Esophagus squamous epithelium (tissue), 5 donors: Measurements from ENCODE around the gene SLC19A1. TPM values are rescaled to one million over a fixed set of nuclear protein-coding genes. Genes with fewer than 3 reads are reported as not detected.
"Not testable (repeated sequence)": the region's sequence is repeated elsewhere in the genome, so short reads cannot be mapped to it uniquely, and the experiment has no call there.

Experiments used
- DNase-seq: peaks from one replicate; lab custom pipeline; 2025; lab: John Stamatoyannopoulos, UW
- H3K27ac ChIP-seq, 4 donors: fragments of 200-600 bp; sonication (generic); one replicate each; pipeline ENCODE4 v1.5.1; 2016 to 2019; ENCODE audit warnings: mild to moderate bottlenecking in 1 of 4
- H3K27me3 ChIP-seq, 4 donors: fragments of 200-600 bp; sonication (generic); 1 replicate in 3 of 4; 2 replicates in 1 of 4; pipeline versions ENCODE4 v1.5.1 to v1.6.0; 2017 to 2021; ENCODE audit warnings: antibody characterized with exemption in 1 of 4
- H3K36me3 ChIP-seq, 3 donors: fragments of 200-600 bp; sonication (generic); one replicate each; pipeline ENCODE4 v1.5.1; 2016 to 2019
- H3K4me1 ChIP-seq, 3 donors: fragments of 200-600 bp; sonication (generic); one replicate each; pipeline ENCODE4 v1.5.1; 2017 to 2019
- H3K4me3 ChIP-seq, 4 donors: fragments of 200-600 bp; sonication (generic); 1 replicate in 3 of 4; 2 replicates in 1 of 4; pipeline ENCODE4 v1.5.1; 2016 to 2019; ENCODE audit warnings: mild to moderate bottlenecking in 2 of 4, moderate library complexity in 1 of 4
- H3K9me3 ChIP-seq, 3 donors: fragments of 200-600 bp; sonication (generic); one replicate each; pipeline ENCODE4 v1.5.1; 2016 to 2019
- POLR2A ChIP-seq, 4 donors: fragments of 450-650 bp; IDR thresholded peaks; one replicate each; pipeline ENCODE4 v1.6.1; 2017; ENCODE audit warnings: antibody characterized with exemption in 4 of 4, mild to moderate bottlenecking in 4 of 4, moderate library complexity in 3 of 4
- WGBS, 2 donors: methylation state at CpG; one replicate each; pipeline ENCODE4 v1.1.5; 2018; 5-methylcytosine and 5-hydroxymethylcytosine counted together
- intact Hi-C: fragments of 100-400 bp; cut with DNase I; formaldehyde crosslinking; loops from one replicate; pipeline ENCODE4 v1.15.0; 2022
- total RNA-seq, 4 donors: library from RNA; depleted of rRNA; stranded (reverse); fragments of >200 nt; gene quantifications; one replicate each; pipeline ENCODE4 v1.1.0, GENCODE V29; 2016
- TF ChIP-seq, protein P1 (sequence below), 6 experiments: fragments of 450-650 bp in 4 of 6; fragments of 200-600 bp in 2 of 6; sonication (generic) in 2 of 6; IDR thresholded peaks; one replicate each; pipeline ENCODE4 v1.5.1; 2016 to 2019; ENCODE audit warnings: antibody characterized with exemption in 6 of 6, mild to moderate bottlenecking in 4 of 6, moderate library complexity in 4 of 6
- donor health status: DM: yes; HTN: yes; CAD: no.

SLC19A1 gene
- total RNA-seq, 4 donors from 2014 or later = 1.6 to 4.6 (median 2.9) TPM

DNA sequence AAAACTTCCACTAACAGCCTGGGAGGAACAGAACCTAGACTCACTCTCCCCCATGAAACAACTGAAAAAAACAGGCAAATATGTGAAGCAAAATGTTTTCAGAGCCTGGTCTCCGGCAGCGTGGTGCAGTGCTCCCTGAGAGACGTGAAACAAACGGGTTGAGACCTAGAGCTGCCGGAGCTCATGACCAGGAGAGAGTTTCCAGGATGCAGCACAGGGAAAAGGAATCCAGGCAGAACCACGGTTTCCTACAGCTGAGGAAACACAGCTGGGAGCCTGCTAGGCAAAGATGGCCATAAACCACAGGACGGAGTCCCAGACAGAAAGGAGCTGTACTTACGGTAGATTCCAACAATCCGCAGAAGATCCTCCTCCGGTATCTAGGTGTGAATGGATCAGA, 20.2 kb upstream of the SLC19A1 start:
- no peak overlapping the region for H3K4me3 ChIP-seq
- H3K9me3 ChIP-seq = no peaks in the 10 kb centered on the region
- intact Hi-C loops = no loop called here
- no peaks in the 10 kb centered on the region for H3K36me3 ChIP-seq
- WGBS, 2 donors = 63 to 78% methylated on average over 10 of the region's 10 CpGs
- DNase-seq = no peak
- H3K4me1 ChIP-seq = no peaks in the 10 kb centered on the region
- TF ChIP-seq, protein P1, sequence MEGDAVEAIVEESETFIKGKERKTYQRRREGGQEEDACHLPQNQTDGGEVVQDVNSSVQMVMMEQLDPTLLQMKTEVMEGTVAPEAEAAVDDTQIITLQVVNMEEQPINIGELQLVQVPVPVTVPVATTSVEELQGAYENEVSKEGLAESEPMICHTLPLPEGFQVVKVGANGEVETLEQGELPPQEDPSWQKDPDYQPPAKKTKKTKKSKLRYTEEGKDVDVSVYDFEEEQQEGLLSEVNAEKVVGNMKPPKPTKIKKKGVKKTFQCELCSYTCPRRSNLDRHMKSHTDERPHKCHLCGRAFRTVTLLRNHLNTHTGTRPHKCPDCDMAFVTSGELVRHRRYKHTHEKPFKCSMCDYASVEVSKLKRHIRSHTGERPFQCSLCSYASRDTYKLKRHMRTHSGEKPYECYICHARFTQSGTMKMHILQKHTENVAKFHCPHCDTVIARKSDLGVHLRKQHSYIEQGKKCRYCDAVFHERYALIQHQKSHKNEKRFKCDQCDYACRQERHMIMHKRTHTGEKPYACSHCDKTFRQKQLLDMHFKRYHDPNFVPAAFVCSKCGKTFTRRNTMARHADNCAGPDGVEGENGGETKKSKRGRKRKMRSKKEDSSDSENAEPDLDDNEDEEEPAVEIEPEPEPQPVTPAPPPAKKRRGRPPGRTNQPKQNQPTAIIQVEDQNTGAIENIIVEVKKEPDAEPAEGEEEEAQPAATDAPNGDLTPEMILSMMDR (IDR thresholded peaks at IDR 0.05) = no peak
- TF ChIP-seq POLR2A (IDR thresholded peaks at IDR 0.05) = no peak
- H3K27me3 ChIP-seq = peaks cover 0 to 75% (median 0%) of the 10 kb centered on the region in 4 donors
- no peak overlapping the region for H3K27ac ChIP-seq

DNA sequence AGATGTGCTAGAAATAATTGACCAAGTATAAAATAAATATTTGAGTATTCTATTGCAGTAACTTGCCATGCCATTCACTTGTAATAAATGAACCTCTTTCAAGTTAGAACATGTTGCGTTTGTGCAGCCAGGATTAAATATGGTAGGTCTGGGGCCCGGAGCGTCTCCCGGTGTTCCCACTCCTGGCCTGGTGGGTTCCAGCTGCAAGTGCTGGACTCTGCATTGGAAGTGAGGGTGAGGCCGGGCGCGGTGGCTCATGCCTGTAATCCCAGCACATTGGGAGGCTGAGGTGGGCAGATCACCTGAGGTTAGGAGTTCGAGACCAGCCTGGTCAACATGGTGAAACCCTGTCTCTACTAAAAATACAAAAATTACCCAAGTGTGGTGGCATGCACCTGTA, 19.0 kb upstream of the SLC19A1 start:
- peaks cover 0 to 81% (median 0%) of the 10 kb centered on the region in 4 donors for H3K27me3 ChIP-seq
- H3K36me3 ChIP-seq, DNase-seq, H3K4me3 ChIP-seq, intact Hi-C loops, H3K4me1 ChIP-seq, H3K27ac ChIP-seq, H3K9me3 ChIP-seq: not testable (repeated sequence)
- WGBS, 2 donors = 41 to 81% methylated on average over 4 to 8 of the region's 8 CpGs

DNA sequence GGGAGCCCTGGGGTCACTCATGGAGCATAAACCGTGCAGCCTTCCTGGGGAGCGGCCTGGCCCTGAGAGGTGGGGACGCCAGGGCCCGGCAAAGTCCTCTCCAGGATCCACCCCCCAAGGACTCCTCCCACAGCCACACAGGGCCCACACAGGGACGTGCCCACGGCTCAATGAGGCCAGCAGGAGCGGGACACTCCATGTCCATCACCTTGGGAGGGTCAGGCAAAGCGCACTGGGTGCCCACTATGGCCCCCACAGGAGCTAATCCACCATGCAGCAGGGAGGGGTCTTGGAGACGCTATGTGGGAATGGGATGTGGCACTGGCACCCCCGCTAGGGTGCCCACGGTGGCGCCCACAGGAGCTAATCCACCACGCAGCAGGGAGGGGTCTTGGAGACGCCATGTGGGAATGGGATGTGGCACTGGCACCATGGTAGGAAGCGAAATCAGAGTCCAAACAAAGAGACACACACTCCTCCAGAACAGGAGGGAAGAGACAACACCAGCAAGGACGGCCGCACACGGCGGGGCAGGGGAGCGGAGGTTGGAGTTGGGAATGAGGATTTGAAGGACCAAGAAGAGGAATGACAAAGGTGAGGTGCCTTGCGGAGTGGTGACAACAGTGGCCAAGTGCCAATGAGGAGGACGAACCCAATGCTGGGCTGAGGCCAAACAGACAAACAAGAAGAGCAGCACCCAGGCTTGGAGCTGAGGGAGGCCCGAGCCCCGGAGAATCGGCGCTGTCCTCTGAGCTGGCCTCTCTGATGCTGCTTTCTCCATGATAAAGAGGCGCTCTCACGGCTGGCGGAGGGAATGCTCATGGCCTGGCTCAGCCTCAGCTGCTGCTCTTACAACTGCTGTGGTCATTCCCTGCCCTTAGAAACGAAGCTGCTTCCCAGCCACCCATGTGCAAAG, 18.1 kb upstream of the SLC19A1 start:
- Histone ChIP-seq H3K9me3 (no peaks in the 10 kb centered on the region), H3K27me3 (peaks cover 0 to 85% (median 0%) of the 10 kb centered on the region in 4 donors), H3K27ac (no peak overlapping the region), H3K36me3 (no peaks in the 10 kb centered on the region), H3K4me1 (peaks cover 6 to 9% (median 8%) of the 10 kb centered on the region in 3 donors), H3K4me3 (no peak overlapping the region)
- TF ChIP-seq, protein P1 (IDR thresholded peaks at IDR 0.05) = no peak
- no peak for TF ChIP-seq POLR2A (IDR thresholded peaks at IDR 0.05)
- no peak for DNase-seq
- 77 to 82% methylated on average over 15 to 19 of the region's 30 CpGs for WGBS, 2 donors
- intact Hi-C loops = no loop called here

DNA sequence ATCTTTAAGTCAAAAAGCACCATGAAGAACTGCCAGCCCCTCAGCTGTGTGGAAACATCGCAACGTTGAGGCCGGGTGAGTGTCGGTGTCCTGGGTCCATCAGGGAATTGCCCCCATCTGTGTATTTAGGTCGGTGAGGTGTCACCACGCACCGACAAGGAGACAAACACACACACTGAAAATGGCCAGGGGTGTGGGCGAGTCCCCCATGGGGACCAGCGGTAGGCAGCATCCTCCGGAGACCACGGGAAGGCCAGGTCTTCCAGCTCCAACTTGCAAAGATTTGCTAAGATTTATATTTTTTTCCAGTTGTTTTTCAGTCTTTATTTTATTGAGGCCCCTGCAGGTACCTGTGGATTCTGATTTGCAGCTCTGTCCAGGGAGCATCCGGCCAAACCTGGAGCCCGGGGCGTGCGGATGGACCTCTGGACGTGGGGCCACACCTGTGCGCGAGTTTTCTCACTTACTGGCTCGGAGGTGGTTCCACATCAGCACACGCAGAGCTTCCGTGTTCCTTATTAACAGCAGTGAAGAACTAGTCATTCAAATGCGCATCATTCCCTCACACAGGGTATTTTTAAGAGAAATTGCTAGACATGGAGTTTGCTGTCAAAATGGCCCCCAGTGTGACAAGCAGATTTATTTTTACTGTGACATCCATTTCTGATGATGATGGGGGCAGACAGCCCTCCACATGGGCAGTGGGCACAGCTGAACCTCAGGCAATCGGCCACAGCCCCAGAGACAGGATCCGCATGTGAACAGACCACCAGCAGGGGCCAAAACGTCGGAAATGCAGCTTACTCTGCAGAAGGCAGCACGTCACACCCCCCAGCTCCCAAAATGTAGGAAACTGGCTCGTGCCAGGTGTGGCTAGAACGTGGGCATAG, 17.2 kb upstream of the SLC19A1 start:
- no peaks in the 10 kb centered on the region for H3K9me3 ChIP-seq
- H3K4me3 ChIP-seq = no peak overlapping the region
- 79 to 84% methylated on average over 19 to 25 of the region's 29 CpGs for WGBS, 2 donors
- no peaks in the 10 kb centered on the region for H3K36me3 ChIP-seq
- no peak overlapping the region for H3K27ac ChIP-seq
- TF ChIP-seq, protein P1 (IDR thresholded peaks at IDR 0.05) = no peak
- TF ChIP-seq POLR2A (IDR thresholded peaks at IDR 0.05) = no peak
- H3K27me3 ChIP-seq = peaks cover 0 to 79% (median 0%) of the 10 kb centered on the region in 4 donors
- intact Hi-C loops = loop anchor here (5.0 kb wide), 2 partner anchors 38 to 263 kb away; no protein-coding TSS in a partner anchor
- H3K4me1 ChIP-seq = peaks cover 6 to 14% (median 8%) of the 10 kb centered on the region in 3 donors
- no peak for DNase-seq

DNA sequence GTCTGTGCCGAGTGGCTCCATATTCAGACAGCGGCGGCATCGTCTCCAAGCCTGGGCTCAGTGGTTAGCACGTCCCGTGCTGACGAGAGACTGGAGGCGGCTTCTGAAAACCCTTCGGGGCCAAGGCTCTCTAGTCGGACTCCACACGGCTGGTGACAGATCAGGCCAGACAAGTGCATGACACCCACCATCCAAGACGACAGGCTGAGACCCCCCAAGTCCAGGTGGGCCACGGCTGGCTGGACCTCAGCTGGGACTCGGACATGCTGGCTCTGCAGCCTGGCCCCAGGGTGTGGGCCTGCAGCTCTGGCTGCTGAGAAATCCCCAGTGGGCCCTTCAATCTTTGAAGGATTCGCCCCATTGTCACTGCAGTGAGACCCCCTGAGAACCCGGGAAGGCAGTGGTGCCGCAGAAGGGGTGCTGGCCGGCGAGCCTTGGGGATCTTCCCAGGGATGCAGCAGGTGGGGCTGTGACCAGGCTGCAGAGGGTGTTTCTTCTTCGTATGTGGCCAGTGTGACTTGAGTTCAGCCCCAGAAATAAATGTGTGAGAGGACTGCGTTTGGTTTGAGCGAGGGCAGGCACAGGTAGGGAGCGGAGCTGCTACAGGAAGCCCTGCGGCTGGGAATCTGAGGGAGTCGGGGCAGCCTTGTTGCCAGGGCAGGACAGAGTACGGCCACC, 15.9 kb upstream of the SLC19A1 start:
- WGBS, 2 donors = 88 to 92% methylated on average over 5 to 6 of the region's 26 CpGs
- no peaks in the 10 kb centered on the region for H3K36me3 ChIP-seq
- intact Hi-C loops = loop anchor here (5.0 kb wide), 2 partner anchors 39 to 264 kb away; no protein-coding TSS in a partner anchor
- no peak overlapping the region for H3K27ac ChIP-seq
- H3K9me3 ChIP-seq = no peaks in the 10 kb centered on the region
- peaks cover 6 to 17% (median 8%) of the 10 kb centered on the region in 3 donors for H3K4me1 ChIP-seq
- no peak for DNase-seq
- no peak overlapping the region for H3K4me3 ChIP-seq
- peaks cover 0 to 70% (median 0%) of the 10 kb centered on the region in 4 donors for H3K27me3 ChIP-seq
- TF ChIP-seq, protein P1 (IDR thresholded peaks at IDR 0.05) = no peak
- TF ChIP-seq POLR2A (IDR thresholded peaks at IDR 0.05) = no peak
